MM.1S (cell line): Measurements from ENCODE around the gene TSPAN17.

Source experiments
- EZH2phosphoT487 ChIP-seq: fragments of 300-600 bp; sonication (generic); IDR thresholded peaks from 2 replicates; pipeline ENCODE4 v1.6.1; 2018; ENCODE audit warnings: antibody characterized with exemption, low read length
- TF ChIP-seq, protein P1 (sequence below): fragments of 300-600 bp; sonication (generic); IDR thresholded peaks from 2 replicates; pipeline ENCODE4 v1.5.1; 2016; ENCODE audit warnings: antibody characterized with exemption, low read length, mixed read lengths

DNA sequence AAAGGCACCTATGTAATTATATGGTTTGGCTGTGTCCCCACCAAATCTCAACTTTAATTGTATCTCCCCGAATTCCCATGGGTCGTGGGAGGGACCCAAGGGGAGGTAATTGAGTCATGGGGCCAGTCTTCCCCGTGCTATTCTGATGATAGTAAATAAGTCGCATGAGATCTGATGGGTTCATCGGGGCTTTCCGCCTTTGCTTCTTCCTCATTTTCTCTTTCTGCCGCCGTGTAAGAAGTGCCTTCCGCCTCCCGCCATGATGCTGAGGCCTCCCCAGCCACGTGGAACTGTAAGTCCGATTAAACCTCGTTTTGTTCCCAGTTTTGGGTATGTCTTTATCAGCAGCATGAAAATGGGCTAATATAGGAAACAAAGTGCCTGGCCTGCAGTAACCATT, 56.6 kb downstream of the TSPAN17 start:
- no peak for TF ChIP-seq EZH2phosphoT487
- TF ChIP-seq, protein P1, sequence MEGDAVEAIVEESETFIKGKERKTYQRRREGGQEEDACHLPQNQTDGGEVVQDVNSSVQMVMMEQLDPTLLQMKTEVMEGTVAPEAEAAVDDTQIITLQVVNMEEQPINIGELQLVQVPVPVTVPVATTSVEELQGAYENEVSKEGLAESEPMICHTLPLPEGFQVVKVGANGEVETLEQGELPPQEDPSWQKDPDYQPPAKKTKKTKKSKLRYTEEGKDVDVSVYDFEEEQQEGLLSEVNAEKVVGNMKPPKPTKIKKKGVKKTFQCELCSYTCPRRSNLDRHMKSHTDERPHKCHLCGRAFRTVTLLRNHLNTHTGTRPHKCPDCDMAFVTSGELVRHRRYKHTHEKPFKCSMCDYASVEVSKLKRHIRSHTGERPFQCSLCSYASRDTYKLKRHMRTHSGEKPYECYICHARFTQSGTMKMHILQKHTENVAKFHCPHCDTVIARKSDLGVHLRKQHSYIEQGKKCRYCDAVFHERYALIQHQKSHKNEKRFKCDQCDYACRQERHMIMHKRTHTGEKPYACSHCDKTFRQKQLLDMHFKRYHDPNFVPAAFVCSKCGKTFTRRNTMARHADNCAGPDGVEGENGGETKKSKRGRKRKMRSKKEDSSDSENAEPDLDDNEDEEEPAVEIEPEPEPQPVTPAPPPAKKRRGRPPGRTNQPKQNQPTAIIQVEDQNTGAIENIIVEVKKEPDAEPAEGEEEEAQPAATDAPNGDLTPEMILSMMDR: no peak
